Fibroblast of mammary gland (primary cell): ENCODE data around the gene SPDYE1.

Source experiments
- DNase-seq: peaks from one replicate; pipeline ENCODE4 v3.0.0-alpha.2; 2010; ENCODE audit warnings: low read depth
- H3K4me3 ChIP-seq: 2 replicates; pipeline ENCODE4 v1.5.1; 2011; ENCODE audit warnings: low read depth, mild to moderate bottlenecking, low read length, moderate library complexity; ENCODE audit not compliant: control insufficient read depth
- TF ChIP-seq, protein P1 (sequence below): conservative IDR thresholded peaks from 2 replicates; pipeline ENCODE4 v1.5.1; 2011; ENCODE audit warnings: low read depth, low read length, inconsistent platforms; ENCODE audit not compliant: control insufficient read depth, insufficient read depth

The SPDYE1 gene

DNA sequence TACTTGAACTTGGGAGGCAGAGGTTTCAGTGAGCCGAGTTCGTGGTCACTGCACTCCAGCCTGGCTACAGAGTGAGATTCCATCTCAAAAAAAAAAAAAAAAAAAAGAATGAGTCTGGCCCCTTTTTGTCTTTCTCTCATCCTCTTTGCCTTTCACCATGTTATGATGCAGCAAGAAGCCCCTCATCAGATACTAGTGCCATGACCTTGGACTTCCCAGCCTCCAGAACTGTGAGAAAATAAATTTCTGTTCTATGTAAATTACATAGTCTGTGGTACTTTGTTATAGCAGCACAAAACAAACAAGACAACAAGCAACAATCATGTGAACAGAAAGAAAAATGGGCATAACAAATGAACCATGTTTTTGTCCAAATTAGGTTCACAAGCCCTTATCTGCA is 44.5 kb downstream of the SPDYE1 start:
- H3K4me3 ChIP-seq = no peak overlapping the region
- TF ChIP-seq, protein P1, sequence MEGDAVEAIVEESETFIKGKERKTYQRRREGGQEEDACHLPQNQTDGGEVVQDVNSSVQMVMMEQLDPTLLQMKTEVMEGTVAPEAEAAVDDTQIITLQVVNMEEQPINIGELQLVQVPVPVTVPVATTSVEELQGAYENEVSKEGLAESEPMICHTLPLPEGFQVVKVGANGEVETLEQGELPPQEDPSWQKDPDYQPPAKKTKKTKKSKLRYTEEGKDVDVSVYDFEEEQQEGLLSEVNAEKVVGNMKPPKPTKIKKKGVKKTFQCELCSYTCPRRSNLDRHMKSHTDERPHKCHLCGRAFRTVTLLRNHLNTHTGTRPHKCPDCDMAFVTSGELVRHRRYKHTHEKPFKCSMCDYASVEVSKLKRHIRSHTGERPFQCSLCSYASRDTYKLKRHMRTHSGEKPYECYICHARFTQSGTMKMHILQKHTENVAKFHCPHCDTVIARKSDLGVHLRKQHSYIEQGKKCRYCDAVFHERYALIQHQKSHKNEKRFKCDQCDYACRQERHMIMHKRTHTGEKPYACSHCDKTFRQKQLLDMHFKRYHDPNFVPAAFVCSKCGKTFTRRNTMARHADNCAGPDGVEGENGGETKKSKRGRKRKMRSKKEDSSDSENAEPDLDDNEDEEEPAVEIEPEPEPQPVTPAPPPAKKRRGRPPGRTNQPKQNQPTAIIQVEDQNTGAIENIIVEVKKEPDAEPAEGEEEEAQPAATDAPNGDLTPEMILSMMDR = no peak
- no peak for DNase-seq

DNA sequence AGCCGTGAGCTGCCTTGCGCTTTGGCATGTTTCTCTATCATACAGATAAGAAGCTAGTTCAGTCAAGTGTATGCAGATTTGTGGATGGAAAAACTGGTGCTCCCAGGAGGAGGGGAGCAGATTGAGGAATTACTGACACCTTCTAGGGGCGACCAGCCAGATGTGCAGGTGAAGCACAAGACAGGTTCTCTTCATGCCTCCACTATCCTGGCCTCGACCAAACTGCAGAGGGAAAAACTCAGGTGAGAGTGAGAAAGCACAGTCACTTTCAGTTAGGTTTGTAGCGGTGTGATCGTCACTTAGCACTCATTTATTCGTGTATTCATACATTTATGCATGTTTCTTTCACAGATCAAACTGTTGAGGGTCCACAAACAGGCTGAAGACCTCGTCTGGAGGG is 46.2 kb downstream of the SPDYE1 start:
- TF ChIP-seq, protein P1 = no peak
- no peak for DNase-seq
- H3K4me3 ChIP-seq = peak overlapping the region; percentile 88

DNA sequence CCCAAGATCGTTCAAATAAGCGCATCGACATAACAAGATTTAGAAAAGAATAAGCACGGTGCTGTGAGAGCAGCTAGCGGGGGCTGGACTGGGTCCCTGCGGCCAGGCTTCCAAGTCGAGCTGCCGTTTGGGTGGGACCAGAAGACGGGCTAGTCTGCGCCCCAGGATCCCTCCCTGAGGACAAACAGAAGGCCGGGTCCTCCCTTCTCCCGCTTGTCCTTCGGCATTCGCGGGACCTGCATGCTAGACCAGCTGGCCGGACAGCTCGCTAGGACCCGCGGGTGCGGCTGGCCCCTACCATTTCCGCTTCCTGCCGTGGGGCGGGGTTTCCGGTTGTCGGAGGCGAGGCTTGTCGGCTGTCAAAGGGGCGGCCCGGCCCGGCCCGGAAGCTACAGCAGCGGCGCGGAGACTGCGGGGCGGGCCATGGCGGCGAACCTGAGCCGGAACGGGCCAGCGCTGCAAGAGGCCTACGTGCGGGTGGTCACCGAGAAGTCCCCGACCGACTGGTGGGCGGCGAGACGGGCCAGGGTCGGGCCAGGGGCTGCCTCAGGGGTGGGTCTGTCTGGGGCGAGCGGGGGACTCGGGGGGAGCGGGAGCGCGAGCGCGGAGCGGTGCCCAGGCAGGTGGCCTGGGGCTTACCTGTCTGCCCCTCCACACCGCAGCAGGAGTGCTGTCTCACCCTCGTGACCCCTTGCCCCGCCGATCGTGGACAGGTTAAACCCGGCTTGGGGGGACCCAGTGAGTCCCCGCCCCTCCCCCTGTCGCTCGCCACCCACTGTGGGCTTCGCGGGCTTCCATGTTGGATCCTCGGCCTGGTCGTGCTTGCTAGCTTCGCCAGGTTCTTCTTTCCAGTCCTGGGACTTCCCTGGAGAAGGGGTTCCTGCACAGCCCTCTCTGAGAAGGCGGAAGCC is 46.9 kb downstream of the SPDYE1 start, which contains the start of gene DBNL:
TSS of gene DBNL (plus strand) at position 388 of the 911 bp plus-strand sequence. CDS start at position 424, 36 bp downstream.
- TF ChIP-seq, protein P1 = no peak
- peak; percentile 74 for DNase-seq
- peak within 1 kb of the TSS; percentile 88 for H3K4me3 ChIP-seq

DNA sequence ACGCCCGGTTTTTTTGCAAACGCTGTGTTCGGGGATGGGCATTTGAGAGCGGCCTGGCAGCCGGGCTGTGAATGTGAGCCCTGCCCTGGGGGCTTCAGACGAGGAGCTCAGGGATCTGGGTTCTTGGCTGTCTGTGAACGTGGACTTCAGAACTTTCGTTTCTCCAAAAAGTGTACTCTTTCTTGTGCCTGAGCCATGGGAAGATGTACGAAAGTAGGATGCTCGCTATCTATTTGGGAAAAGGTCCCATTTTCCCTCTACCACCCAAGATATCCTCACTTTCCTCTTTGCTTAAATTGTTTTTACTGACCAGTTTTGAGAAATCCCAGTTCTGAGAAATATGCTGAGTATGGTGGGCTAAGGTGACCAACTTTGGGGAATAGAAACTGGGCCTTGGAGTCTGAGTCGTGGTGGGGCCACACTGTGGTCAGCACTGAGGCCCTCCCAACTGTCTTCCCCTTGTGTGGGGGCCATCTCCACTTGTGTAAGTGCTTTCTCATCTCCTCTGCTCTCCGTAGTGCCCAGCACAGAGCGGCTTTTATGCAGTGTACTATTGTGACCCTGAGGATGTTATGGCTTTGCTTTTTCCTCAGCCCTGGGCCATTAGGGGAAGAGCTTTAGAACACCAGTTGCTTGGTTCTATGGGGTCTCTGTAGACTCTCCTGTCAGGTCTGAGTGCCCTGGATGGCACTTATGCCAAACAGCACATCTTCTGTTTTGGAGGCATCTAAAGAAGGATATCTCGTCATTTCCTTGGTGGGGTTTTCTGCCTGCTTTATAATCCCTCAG is 47.7 kb downstream of the SPDYE1 start:
- TF ChIP-seq, protein P1 = no peak
- DNase-seq = no peak
- peak overlapping the region; percentile 88 for H3K4me3 ChIP-seq

DNA sequence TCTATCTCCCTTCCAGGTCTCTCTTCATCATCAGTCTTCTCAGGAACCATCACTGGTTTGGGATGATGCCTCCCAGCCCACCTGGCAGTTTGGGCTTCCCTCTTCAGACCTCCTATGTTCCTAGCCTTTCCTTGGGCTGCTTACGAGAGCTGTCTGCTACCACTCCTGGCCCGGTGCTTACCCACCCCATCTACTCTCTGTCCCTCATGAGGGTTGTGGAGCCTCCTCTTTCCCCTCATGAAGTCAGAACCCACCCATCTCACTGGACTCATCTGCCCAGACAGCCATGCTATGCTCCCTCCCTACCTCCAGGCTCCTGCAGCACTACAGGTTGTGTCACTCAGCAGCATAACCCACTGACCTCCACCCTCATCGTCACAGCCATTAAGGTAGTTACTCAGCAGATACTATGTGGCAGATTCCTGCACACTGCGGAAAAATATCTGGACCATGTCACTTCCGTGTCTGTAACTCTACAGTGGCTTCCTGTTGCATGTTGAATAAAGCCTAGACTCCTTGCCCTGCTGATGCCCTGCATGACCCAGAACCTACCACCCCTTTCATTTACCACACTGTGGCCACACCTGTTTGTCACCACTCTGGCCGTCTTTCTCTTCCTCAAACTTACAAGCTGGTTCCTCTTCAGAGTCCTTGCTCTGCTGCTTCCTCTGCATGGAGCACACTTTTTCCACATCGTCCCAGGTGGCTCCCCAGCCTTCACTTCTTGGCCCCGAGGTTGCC is 48.8 kb downstream of the SPDYE1 start:
- TF ChIP-seq, protein P1 = no peak
- no peak overlapping the region for H3K4me3 ChIP-seq
- no peak for DNase-seq

DNA sequence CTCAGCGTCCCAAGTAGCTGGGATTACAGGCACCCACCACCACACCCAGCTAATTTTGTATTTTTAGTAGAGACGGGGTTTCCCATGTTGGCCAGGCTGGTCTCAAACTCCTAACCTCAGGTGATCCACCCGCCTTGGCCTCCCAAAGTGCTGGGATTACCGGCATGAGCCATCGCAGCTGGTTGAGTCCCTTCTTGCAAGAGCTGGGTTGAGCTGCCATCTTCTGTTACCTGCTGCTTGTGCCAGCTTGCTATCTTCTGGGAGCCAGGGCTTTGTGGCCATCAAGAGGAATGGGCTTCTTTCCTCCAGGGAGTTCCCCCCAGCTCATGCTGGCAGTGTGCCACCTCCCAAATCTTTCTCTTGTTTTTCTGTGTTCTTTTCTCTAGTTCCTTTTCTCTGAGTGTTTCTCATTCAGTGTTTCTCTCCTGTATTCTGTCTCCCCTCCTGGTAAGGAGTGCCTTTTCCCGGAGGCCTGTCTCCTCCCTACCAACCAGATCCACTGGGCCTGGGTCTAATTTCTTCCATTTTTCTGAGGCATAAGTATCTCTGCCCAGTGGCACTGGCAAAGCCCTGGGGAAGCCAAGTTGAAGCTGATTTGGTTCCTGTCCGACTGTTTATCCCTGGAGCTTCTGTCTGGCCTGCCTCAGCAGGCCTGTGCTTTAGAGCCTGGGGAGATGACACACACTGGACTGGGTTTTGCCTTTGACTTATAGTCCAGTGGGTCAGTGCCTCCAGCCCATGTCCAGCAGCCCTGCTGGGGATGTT is 50.5 kb downstream of the SPDYE1 start:
- H3K4me3 ChIP-seq = no peak overlapping the region
- TF ChIP-seq, protein P1 = no peak

More for the DNA sequence above, 50.5 kb downstream of the SPDYE1 start:
- DNase-seq = no peak
